HG03139 (cell line): ENCODE measurements around the gene FSTL4.

Experiments used
- ATAC-seq: cut with Tn5 transposase; IDR thresholded peaks from one replicate; pipeline ENCODE4 v1.9.1; 2021; ENCODE audit not compliant: unreplicated experiment

Gene FSTL4

GRCh38 chr5:133483406-133484090 is 128.8 kb downstream of the FSTL4 start:
- no peak for ATAC-seq

- no peak for ATAC-seq
Measured at GRCh38 chr5:133482028-133482427, 130.3 kb downstream of the FSTL4 start.

- no peak for ATAC-seq
Measured at GRCh38 chr5:133480866-133481265, 131.5 kb downstream of the FSTL4 start.

GRCh38 chr5:133480366-133480765 is 132.0 kb downstream of the FSTL4 start:
- ATAC-seq: no peak

GRCh38 chr5:133478199-133478985 is 133.9 kb downstream of the FSTL4 start:
- ATAC-seq: no peak

- ATAC-seq: no peak
Measured at GRCh38 chr5:133475986-133476385, 136.4 kb downstream of the FSTL4 start.

GRCh38 chr5:133474851-133475590 is 137.3 kb downstream of the FSTL4 start:
- ATAC-seq: no peak

- no peak for ATAC-seq
Measured at GRCh38 chr5:133473291-133473690, 139.1 kb downstream of the FSTL4 start.

GRCh38 chr5:133472829-133473228 is 139.5 kb downstream of the FSTL4 start:
- ATAC-seq: no peak

- ATAC-seq: no peak
Measured at GRCh38 chr5:133471699-133472098, 140.6 kb downstream of the FSTL4 start.

- ATAC-seq: no peak
Measured at GRCh38 chr5:133470841-133471240, 141.5 kb downstream of the FSTL4 start.

- ATAC-seq: no peak
Measured at GRCh38 chr5:133469846-133470245, 142.5 kb downstream of the FSTL4 start.

- ATAC-seq: no peak
Measured at GRCh38 chr5:133469252-133469651, 143.1 kb downstream of the FSTL4 start.

GRCh38 chr5:133468596-133468995 is 143.7 kb downstream of the FSTL4 start:
- no peak for ATAC-seq

- no peak for ATAC-seq
Measured at GRCh38 chr5:133467826-133468463, 144.4 kb downstream of the FSTL4 start.

- ATAC-seq: no peak
Measured at GRCh38 chr5:133467335-133467779, 145.0 kb downstream of the FSTL4 start.

- no peak for ATAC-seq
Measured at GRCh38 chr5:133466556-133467334, 145.6 kb downstream of the FSTL4 start.

- ATAC-seq: no peak
Measured at GRCh38 chr5:133464013-133464412, 148.3 kb downstream of the FSTL4 start.

GRCh38 chr5:133461796-133462516 is 150.4 kb downstream of the FSTL4 start:
- ATAC-seq: no peak
